H1 (cell line): Measurements from ENCODE around the gene TMEM196. TPM values are rescaled to one million over a fixed set of nuclear protein-coding genes. Genes with fewer than 3 reads are reported as not detected.
"Not testable (repeated sequence)": the region's sequence is repeated elsewhere in the genome, so short reads cannot be mapped to it uniquely, and the experiment has no call there.

ENCODE experiments used
- CTCF ChIA-PET: fragments of 300-600 bp; sonication (Branson Sonifier 250); formaldehyde crosslinking; loops from one replicate; lab custom pipeline; 2021; ENCODE audit not compliant: partially characterized antibody; lab: Charles Lee
- POLR2A ChIA-PET: fragments of 300-600 bp; sonication (Branson Sonifier 250); formaldehyde crosslinking; loops from one replicate; lab custom pipeline; 2021; ENCODE audit warnings: inconsistent platforms; ENCODE audit not compliant: partially characterized antibody; lab: Charles Lee
- DNase-seq, 2 experiments: peaks; one replicate each; pipeline versions ENCODE4 v3.0.0 to v3.0.0-alpha.2; 2010 to 2022; ENCODE audit warnings: low spot score in 2 of 2, low read depth in 1 of 2, mixed read lengths in 1 of 2
- FAIRE-seq: peaks from 2 replicates; lab custom pipeline; 2011; peaks lifted over from hg19 to GRCh38; lab: Jason Lieb, UNC
- H2AFZ ChIP-seq: 2 replicates; pipeline ENCODE4 v1.8.1; 2012; ENCODE audit warnings: low read length, inconsistent platforms
- H2AK5ac ChIP-seq: 2 replicates; pipeline ENCODE4 v1.6.1; 2013; ENCODE audit warnings: low read depth, low read length
- H2BK120ac ChIP-seq: replicated peaks from 2 replicates; pipeline ENCODE3; 2013; ENCODE audit warnings: low read depth, low read length, inconsistent platforms
- H2BK12ac ChIP-seq: 2 replicates; pipeline ENCODE4 v1.6.1; 2013; ENCODE audit warnings: low read depth, low read length
- H2BK15ac ChIP-seq: 2 replicates; pipeline ENCODE4 v1.6.1; 2013; ENCODE audit warnings: low read length
- H2BK20ac ChIP-seq: 2 replicates; pipeline ENCODE4 v1.6.1; 2013; ENCODE audit warnings: low read length
- H2BK5ac ChIP-seq: 2 replicates; pipeline ENCODE4 v1.6.1; 2013; ENCODE audit warnings: low read depth, low read length
- H3K14ac ChIP-seq: 2 replicates; pipeline ENCODE4 v1.6.1; 2013; ENCODE audit warnings: inconsistent platforms; ENCODE audit not compliant: insufficient read length
- H3K18ac ChIP-seq: 2 replicates; pipeline ENCODE4 v1.6.1; 2013; ENCODE audit warnings: low read length; ENCODE audit errors: extremely low read depth
- H3K23ac ChIP-seq: 2 replicates; pipeline ENCODE4 v1.6.1; 2013; ENCODE audit warnings: inconsistent platforms; ENCODE audit not compliant: insufficient read length
- H3K23me2 ChIP-seq: 2 replicates; pipeline ENCODE4 v1.6.1; 2013; ENCODE audit warnings: low read depth, low read length
- H3K27ac ChIP-seq: 2 replicates; pipeline ENCODE4 v1.6.1; 2011; ENCODE audit warnings: low read depth, low read length, inconsistent platforms
- H3K27me3 ChIP-seq, 4 experiments: replicated peaks in 1 of 4; 1 replicate in 1 of 4; 2 replicates in 3 of 4; pipeline versions ENCODE4 v1.6.1 to v1.8.1; 2011 to 2013; ENCODE audit warnings: low read length in 3 of 4, mild to moderate bottlenecking in 3 of 4, inconsistent platforms in 2 of 4, mixed read lengths in 2 of 4, moderate library complexity in 1 of 4; ENCODE audit not compliant: control insufficient read depth in 3 of 4, insufficient read depth in 3 of 4; ENCODE audit errors: extremely low read depth in 1 of 4
- H3K36me3 ChIP-seq, 4 experiments: 2 replicates each; pipeline versions ENCODE4 v1.6.1 to v1.8.1; 2011 to 2013; ENCODE audit warnings: mild to moderate bottlenecking in 4 of 4, low read length in 3 of 4, moderate library complexity in 2 of 4, control low read depth in 1 of 4, inconsistent platforms in 1 of 4; ENCODE audit not compliant: insufficient read depth in 4 of 4, control insufficient read depth in 2 of 4
- H3K4ac ChIP-seq: replicated peaks from 2 replicates; pipeline ENCODE3; 2013; ENCODE audit warnings: low read length, low read depth, mixed read lengths, inconsistent platforms; ENCODE audit not compliant: insufficient read length
- H3K4me1 ChIP-seq, 4 experiments: replicated peaks in 1 of 4; 1 replicate in 1 of 4; 2 replicates in 3 of 4; pipeline versions ENCODE4 v1.6.1 to v1.8.1; 2011 to 2013; ENCODE audit warnings: low read length in 3 of 4, inconsistent platforms in 2 of 4, mixed read lengths in 1 of 4; ENCODE audit not compliant: insufficient read depth in 4 of 4, control insufficient read depth in 3 of 4
- H3K4me2 ChIP-seq, 2 experiments: 2 replicates each; pipeline versions ENCODE4 v1.6.1 to v1.8.1; 2011 to 2013; ENCODE audit warnings: low read depth in 2 of 2, low read length in 2 of 2, control low read depth in 1 of 2, inconsistent platforms in 1 of 2, mild to moderate bottlenecking in 1 of 2; ENCODE audit not compliant: insufficient read depth in 1 of 2
- H3K4me3 ChIP-seq, 4 experiments: fragments of 200-600, 300-600 bp in 1 of 4; sonication (generic), shearing (Covaris generic), sonication (Bioruptor Twin) in 1 of 4; 2 replicates each; pipeline versions ENCODE4 v1.5.1 to v1.8.1; 2011 to 2016; ENCODE audit warnings: low read length in 4 of 4, low read depth in 3 of 4, control low read depth in 2 of 4, inconsistent platforms in 2 of 4, mild to moderate bottlenecking in 2 of 4, mixed read lengths in 1 of 4, moderate library complexity in 1 of 4; ENCODE audit not compliant: insufficient read depth in 2 of 4; ENCODE audit errors: extremely low read depth in 1 of 4
- H3K56ac ChIP-seq: replicated peaks from 2 replicates; pipeline ENCODE3; 2013; ENCODE audit warnings: low read depth, mild to moderate bottlenecking, mixed read lengths, low read length, inconsistent platforms; ENCODE audit not compliant: insufficient read length
- H3K79me1 ChIP-seq: 2 replicates; pipeline ENCODE4 v1.6.1; 2013; ENCODE audit warnings: low read depth, low read length, control low read depth
- H3K79me2 ChIP-seq, 2 experiments: 2 replicates each; pipeline versions ENCODE4 v1.6.1 to v1.8.1; 2012 to 2013; ENCODE audit warnings: low read length in 2 of 2, mild to moderate bottlenecking in 2 of 2, inconsistent platforms in 1 of 2; ENCODE audit not compliant: insufficient read depth in 2 of 2, control insufficient read depth in 1 of 2
- H3K9ac ChIP-seq, 4 experiments: replicated peaks in 1 of 4; 1 replicate in 1 of 4; 2 replicates in 3 of 4; pipeline versions ENCODE4 v1.6.1 to v1.8.1; 2011 to 2013; ENCODE audit warnings: low read depth in 3 of 4, low read length in 3 of 4, control low read depth in 2 of 4, mild to moderate bottlenecking in 2 of 4, moderate library complexity in 2 of 4, inconsistent platforms in 1 of 4; ENCODE audit errors: extremely low read depth in 1 of 4
- H3K9me3 ChIP-seq, 2 experiments: 2 replicates each; pipeline versions ENCODE4 v1.6.1 to v1.8.1; 2012 to 2013; ENCODE audit warnings: mild to moderate bottlenecking in 2 of 2, moderate library complexity in 2 of 2, control low read depth in 1 of 2, inconsistent platforms in 1 of 2, low read depth in 1 of 2, low read length in 1 of 2, mixed read lengths in 1 of 2; ENCODE audit not compliant: insufficient read depth in 2 of 2
- H4K20me1 ChIP-seq, 2 experiments: replicated peaks in 1 of 2; 2 replicates each; pipeline versions ENCODE3 to v1.8.1; 2011 to 2013; ENCODE audit warnings: inconsistent platforms in 2 of 2, low read length in 2 of 2, mild to moderate bottlenecking in 1 of 2; ENCODE audit not compliant: insufficient read depth in 2 of 2, control insufficient read depth in 1 of 2
- H4K5ac ChIP-seq: 2 replicates; pipeline ENCODE4 v1.6.1; 2013; ENCODE audit warnings: low read length, low read depth, mixed read lengths, inconsistent platforms; ENCODE audit not compliant: insufficient read length
- H4K8ac ChIP-seq: 2 replicates; pipeline ENCODE4 v1.8.0; 2013; ENCODE audit warnings: mild to moderate bottlenecking, moderate library complexity, low read length, inconsistent platforms; ENCODE audit not compliant: insufficient read depth; ENCODE audit errors: extremely low read depth
- H4K91ac ChIP-seq: replicated peaks from 2 replicates; pipeline ENCODE3; 2013; ENCODE audit warnings: low read length, mixed read lengths, inconsistent platforms; ENCODE audit not compliant: insufficient read length
- MAX ChIP-seq: IDR thresholded peaks from 2 replicates; pipeline ENCODE4 v1.6.1; 2012; ENCODE audit warnings: inconsistent platforms
- WGBS, 2 experiments: shearing (Covaris generic) in 1 of 2; methylation state at CpG; one replicate each; pipeline versions ENCODE4 v1.1.6 to v1.1.7; 2013 to 2015; ENCODE audit warnings: low lambda C conversion rate in 2 of 2, mixed read lengths in 2 of 2, inconsistent platforms in 1 of 2, low coverage in 1 of 2, missing lambda C conversion rate in 1 of 2; ENCODE audit not compliant: insufficient replicate concordance in 2 of 2, insufficient coverage in 1 of 2, insufficient read length in 1 of 2; ENCODE audit errors: extremely low coverage in 1 of 2, missing lambda C conversion rate in 1 of 2; 5-methylcytosine and 5-hydroxymethylcytosine counted together
- polyA plus RNA-seq, 7 experiments: library from polyadenylated mRNA; depleted of rRNA in 3 of 7; stranded (reverse) in 5 of 7; unstranded in 2 of 7; fragments of >200 nt in 5 of 7; fragments of 200-250 nt in 2 of 7; gene quantifications; 1 replicate in 5 of 7; 2 replicates in 1 of 7; 4 replicates in 1 of 7; pipeline versions ENCODE4 v1.2.1 to v1.2.3, GENCODE V29; 2011 to 2013; ENCODE audit warnings: missing spikeins in 2 of 7, mixed read lengths in 2 of 7
- total RNA-seq: library from RNA; stranded (reverse); fragmentation: NEBNext Ultra II Directional; extraction: Animal tissue kit (Norgen Biotek cat#: 25700); gene quantifications from 2 replicates; pipeline ENCODE4 v1.2.1, GENCODE V29; 2021

The TMEM196 gene
- total and polyA plus RNA-seq, 2 of the 8 experiments (the other 6 are each of a cell fraction or from before 2014, with no cell fraction given): 0.06 to 0.07 TPM

GRCh38 chr7:19689130-19689529, 84.3 kb downstream of the TMEM196 start:
- H2BK15ac ChIP-seq, H3K79me2 ChIP-seq, H2BK120ac ChIP-seq, DNase-seq, H4K8ac ChIP-seq, FAIRE-seq, H2BK5ac ChIP-seq, H3K79me1 ChIP-seq, H4K20me1 ChIP-seq, H3K27ac ChIP-seq: not testable (repeated sequence)
- CTCF ChIA-PET: interaction anchor here (1.4 kb wide), 1 partner anchor 20 kb away, joined by 5 read pairs; the partner anchor contains the start of gene POLR1F
- peak; percentile 38; the same call in 1 of the 2 replicates for TF ChIP-seq MAX
- TF ChIP-seq, all 59 proteins: peak for 1; not testable (repeated sequence) for 58
- not testable (repeated sequence) for H3K14ac ChIP-seq, H3K18ac ChIP-seq, H3K9ac ChIP-seq, H3K27me3 ChIP-seq, H3K23ac ChIP-seq, H3K4ac ChIP-seq, H3K56ac ChIP-seq, H4K5ac ChIP-seq, H2BK20ac ChIP-seq, H2AK5ac ChIP-seq, H4K91ac ChIP-seq, H3K36me3 ChIP-seq, H3K23me2 ChIP-seq, H2BK12ac ChIP-seq, H3K4me1 ChIP-seq, H3K9me3 ChIP-seq
- Histone ChIP-seq H3K4me2 (peak overlapping the region in 1 of 2 experiments; percentile 38; a peak in 1 of 4 replicates), H2AFZ (peak overlapping the region; percentile 18; the same call in 1 of the 2 replicates), H3K4me3 (peak overlapping the region in 1 of 4 experiments; percentile 20; a peak in 1 of 8 replicates)
- POLR2A ChIA-PET: interaction anchor here (1.3 kb wide), 1 partner anchor 20 kb away, joined by 5 read pairs; the partner anchor contains the start of gene POLR1F
- 65% methylated on average over 12 of the region's 12 CpGs; no CpG with 5 or more reads in 1 of the 2 experiments for WGBS, 2 experiments
